ENCODE measurements around the gene SLC16A13. TPM values are rescaled to one million over a fixed set of nuclear protein-coding genes. Genes with fewer than 3 reads are reported as not detected.

Gene SLC16A13
- total RNA-seq (2012; rRNA removed), result under 0.01 and 0.18 TPM in 2 replicates
- polyA plus RNA-seq (2012; rRNA removed), result 2.2 and 2.3 TPM in 2 replicates
- polyA plus RNA-seq (2012; cell fraction: cytosol; rRNA removed), result 1.8 and 3.5 TPM in 2 replicates
- 4.2 and 6.8 TPM in 2 replicates for polyA plus RNA-seq (2012; cell fraction: nucleus; rRNA removed; ENCODE audit: low replicate concordance)
- Bru-seq, nascent RNA, result percentile 34 among the genes with signal in this experiment
- BruChase-seq, experiment 1, labeled RNA remaining after a 6-hour chase, result percentile 45 among the genes with signal in this experiment
- percentile 43 among the genes with signal in this experiment for BruChase-seq, experiment 2, labeled RNA remaining after a 2-hour chase
- long read RNA-seq, partial matches to known transcripts, result 1 of 2 reads
- long read RNA-seq, other reads (novel, unspliced or antisense), result 0 of 2 reads

- Histone ChIP-seq H3K18ac (ENCODE audit: low read depth, low read length) (peak within 1 kb of the TSS; percentile 80), H4K20me1 (ENCODE audit: insufficient read depth, low read length) (no peaks in the 10 kb centered on the region), H3K4me1 (ENCODE audit: control insufficient read depth, insufficient read depth, low read length) (peaks cover 8% of the 10 kb centered on the region; the same call in 1 of the 2 replicates), H2AK5ac (ENCODE audit: low read depth, low read length) (peak within 1 kb of the TSS; percentile 46), H2AK9ac (replicated peaks; ENCODE audit: low read depth, low read length, poor library complexity) (peak within 1 kb of the TSS; percentile 97), H4K91ac (ENCODE audit: insufficient read depth, low read depth, low read length) (peak within 1 kb of the TSS; percentile 91), H2AFZ (replicated peaks; ENCODE audit: low read length, poor library complexity) (peak within 1 kb of the TSS; percentile 97), H3K9me1 (ENCODE audit: insufficient read depth, low read length) (peaks cover 8% of the 10 kb centered on the region; the same call in 1 of the 2 replicates), H3K56ac (ENCODE audit: extremely low read depth, insufficient read depth, low read length) (peak within 1 kb of the TSS; percentile 85), H3K14ac (replicated peaks; ENCODE audit: low read depth, low read length) (peak within 1 kb of the TSS; percentile 88), H3K9me3 (ENCODE audit: control insufficient read depth, insufficient read depth, low read length) (no peaks in the 10 kb centered on the region), H3K27me3 (ENCODE audit: control insufficient read depth, insufficient read depth, low read length) (no peaks in the 10 kb centered on the region), H3K9ac (ENCODE audit: low read depth, low read length) (peak within 1 kb of the TSS; percentile 61), H4K8ac (ENCODE audit: low read depth in 2 of 2, low read length in 2 of 2) (peak within 1 kb of the TSS; percentile 95 to 98), H2BK5ac (ENCODE audit: low read depth, low read length, poor library complexity, severe bottlenecking) (peak within 1 kb of the TSS; percentile 71), H3K79me1 (ENCODE audit: low read depth in 1 of 2, low read length in 2 of 2) (peaks cover 5 to 17% of the 10 kb centered on the region in 2 experiments; a peak in 1 of 4 replicates), H3K4me3 (ENCODE audit: insufficient read depth, low read depth, low read length) (peak within 1 kb of the TSS; percentile 60), H3K36me3 (ENCODE audit: control insufficient read depth, insufficient read depth, low read length) (no peaks in the 10 kb centered on the region), H3K23ac (ENCODE audit: low read depth, low read length) (peak within 1 kb of the TSS; percentile 66), H4K5ac (ENCODE audit: low read depth, low read length) (peak within 1 kb of the TSS; percentile 92), H3K4me2 (ENCODE audit: low read depth, low read length) (peak within 1 kb of the TSS; percentile 82), H2BK15ac (ENCODE audit: low read depth, low read length) (peak within 1 kb of the TSS; percentile 61; the same call in 1 of the 3 replicates), H3K27ac (ENCODE audit: insufficient read depth, low read length) (peak within 1 kb of the TSS; percentile 71), H2BK120ac (ENCODE audit: low read depth, low read length) (peak within 1 kb of the TSS; percentile 53), H3K4ac (ENCODE audit: low read depth, low read length) (peak within 1 kb of the TSS; percentile 90), H2BK20ac (ENCODE audit: low read depth, low read length) (peak within 1 kb of the TSS; percentile 41; the same call in 1 of the 2 replicates)
- intact Hi-C loops (cut with micrococcal nuclease) (no loop called here), in situ Hi-C loops (cut with MboI; ENCODE audit: low sequenced_read_pairs) (no loop called here), dilution Hi-C loops (cut with HindIII; ENCODE audit: low sequenced_read_pairs, unreplicated experiment) (no loop called here)
- BruUV-seq (replicated peaks), result no TSS peak
- CTCF ChIA-PET, result no interaction called here
- 0% methylated on average over 14 of the region's 52 CpGs; no CpG with 5 or more reads in 1 of the 2 experiments for WGBS, 2 experiments (ENCODE audit: extremely low coverage in 2 of 2, insufficient read length in 1 of 2)
- POLR2A ChIA-PET (ENCODE audit: unreplicated experiment), result interaction anchor here (0.5 to 0.7 kb wide), 2 partner anchors 8 to 181 kb away, joined by 4 to 6 read pairs; no protein-coding TSS in a partner anchor
- ATAC-seq (ENCODE audit: low read depth) (peak; percentile 98), DNase-seq (peak; percentile 94)
- no peak for TF ChIP-seq SMC3 (IDR thresholded peaks at IDR 0.05; ENCODE audit: low read depth, low read length)
- TF ChIP-seq RFX5 (IDR thresholded peaks at IDR 0.05; ENCODE audit: low read depth, low read length), result no peak
- no peak for TF ChIP-seq CHD1 (IDR thresholded peaks at IDR 0.05; ENCODE audit: low read depth, low read length)
- peak; percentile 99 for TF ChIP-seq USF2 (IDR thresholded peaks at IDR 0.05; ENCODE audit: low read depth, low read length)
- no peak for TF ChIP-seq CTCF (conservative IDR thresholded peaks at IDR 0.05; ENCODE audit: low read depth, low read length)
- no peak for TF ChIP-seq ELK1 (IDR thresholded peaks at IDR 0.05; ENCODE audit: borderline replicate concordance, low read depth, low read length)
- TF ChIP-seq CEBPB (IDR thresholded peaks at IDR 0.05; ENCODE audit: low read depth, low read length), result no peak
- no peak for TF ChIP-seq MAFK (IDR thresholded peaks at IDR 0.05; ENCODE audit: low read depth, low read length)
- TF ChIP-seq BHLHE40 (IDR thresholded peaks at IDR 0.05; ENCODE audit: low read depth, low read length), result peak; percentile 25; the same call in 1 of the 2 replicates
- no peak; the same call in 1 of the 2 replicates for TF ChIP-seq MAZ (IDR thresholded peaks at IDR 0.05; ENCODE audit: borderline replicate concordance, low read depth, low read length)
- no peak for TF ChIP-seq RCOR1 (IDR thresholded peaks at IDR 0.05; ENCODE audit: insufficient replicate concordance, low read length)
These were observed at the start of gene SLC16A13 for GRCh38 chr17:7035591-7036368. Gene SLC16A13 (plus strand): TSS chr17:7036015. CDS start chr17:7036383, 368 bp downstream.
